Activated CD4-positive, alpha-beta T cell treated with anti-CD3 and anti-CD28 coated beads, Interleukin-2, amount 50 U/mL, for 48 hours (primary cell): ENCODE measurements around the gene NECTIN1.

ENCODE experiments used
- DNase-seq, 2 experiments: peaks; one replicate each; pipeline ENCODE4 v3.0.0-alpha.2; 2020

NECTIN1 gene

GRCh38 chr11:119755356-119756071 lies 26.5 kb upstream of the NECTIN1 start:
- no peak for DNase-seq

- DNase-seq, result no peak
These were observed 25.8 kb upstream of the NECTIN1 start for GRCh38 chr11:119754656-119755355.

GRCh38 chr11:119754199-119754598 lies 25.2 kb upstream of the NECTIN1 start:
- no peak for DNase-seq

- DNase-seq, result no peak
These were observed 23.9 kb upstream of the NECTIN1 start for GRCh38 chr11:119752946-119753345.

- no peak for DNase-seq
These were observed 23.4 kb upstream of the NECTIN1 start for GRCh38 chr11:119752345-119752871.

GRCh38 chr11:119750056-119750455 lies 21.1 kb upstream of the NECTIN1 start:
- no peak for DNase-seq

- no peak for DNase-seq
These were observed 20.1 kb upstream of the NECTIN1 start for GRCh38 chr11:119749006-119749565.

- no peak for DNase-seq
These were observed 19.1 kb upstream of the NECTIN1 start for GRCh38 chr11:119747868-119748660.

- DNase-seq, result no peak
These were observed 17.0 kb upstream of the NECTIN1 start for GRCh38 chr11:119745776-119746535.

GRCh38 chr11:119745112-119745511 lies 16.1 kb upstream of the NECTIN1 start:
- DNase-seq, result no peak

GRCh38 chr11:119744577-119744976 lies 15.6 kb upstream of the NECTIN1 start:
- DNase-seq, result no peak

- DNase-seq, result no peak
These were observed 14.0 kb upstream of the NECTIN1 start for GRCh38 chr11:119743006-119743405.

- DNase-seq, result peak in 1 of 2 experiments; percentile 17
These were observed 13.4 kb upstream of the NECTIN1 start for GRCh38 chr11:119742263-119742861.

- peak; percentile 68 to 73 for DNase-seq
These were observed 12.6 kb upstream of the NECTIN1 start for GRCh38 chr11:119741369-119742262.

GRCh38 chr11:119739975-119740374 lies 11.0 kb upstream of the NECTIN1 start:
- no peak for DNase-seq

- DNase-seq, result no peak
These were observed 10.2 kb upstream of the NECTIN1 start for GRCh38 chr11:119739021-119739703.

GRCh38 chr11:119738059-119738439 lies 9.0 kb upstream of the NECTIN1 start:
- DNase-seq, result no peak

GRCh38 chr11:119737366-119738058 lies 8.5 kb upstream of the NECTIN1 start:
- DNase-seq, result no peak

- no peak for DNase-seq
These were observed 5.8 kb upstream of the NECTIN1 start for GRCh38 chr11:119734788-119735187.
